H1 (cell line): ENCODE measurements around the gene SMOC2. TPM values are rescaled to one million over a fixed set of nuclear protein-coding genes. Genes with fewer than 3 reads are reported as not detected.
A peak's percentile ranks its signal among the peaks of the same experiment; 100 is the strongest.

ENCODE experiments used
- CTCF ChIA-PET: fragments of 300-600 bp; sonication (Branson Sonifier 250); formaldehyde crosslinking; loops from one replicate; lab custom pipeline; 2021; ENCODE audit not compliant: partially characterized antibody; lab: Charles Lee
- POLR2A ChIA-PET: fragments of 300-600 bp; sonication (Branson Sonifier 250); formaldehyde crosslinking; loops from one replicate; lab custom pipeline; 2021; ENCODE audit warnings: inconsistent platforms; ENCODE audit not compliant: partially characterized antibody; lab: Charles Lee
- DNase-seq, 2 experiments: peaks; one replicate each; pipeline versions ENCODE4 v3.0.0 to v3.0.0-alpha.2; 2010 to 2022; ENCODE audit warnings: low spot score in 2 of 2, low read depth in 1 of 2, mixed read lengths in 1 of 2
- FAIRE-seq: peaks from 2 replicates; lab custom pipeline; 2011; peaks lifted over from hg19 to GRCh38; lab: Jason Lieb, UNC
- H2AFZ ChIP-seq: 2 replicates; pipeline ENCODE4 v1.8.1; 2012; ENCODE audit warnings: low read length, inconsistent platforms
- H2AK5ac ChIP-seq: 2 replicates; pipeline ENCODE4 v1.6.1; 2013; ENCODE audit warnings: low read depth, low read length
- H2BK120ac ChIP-seq: replicated peaks from 2 replicates; pipeline ENCODE3; 2013; ENCODE audit warnings: low read depth, low read length, inconsistent platforms
- H2BK12ac ChIP-seq: 2 replicates; pipeline ENCODE4 v1.6.1; 2013; ENCODE audit warnings: low read depth, low read length
- H2BK15ac ChIP-seq: 2 replicates; pipeline ENCODE4 v1.6.1; 2013; ENCODE audit warnings: low read length
- H2BK20ac ChIP-seq: 2 replicates; pipeline ENCODE4 v1.6.1; 2013; ENCODE audit warnings: low read length
- H2BK5ac ChIP-seq: 2 replicates; pipeline ENCODE4 v1.6.1; 2013; ENCODE audit warnings: low read depth, low read length
- H3K14ac ChIP-seq: 2 replicates; pipeline ENCODE4 v1.6.1; 2013; ENCODE audit warnings: inconsistent platforms; ENCODE audit not compliant: insufficient read length
- H3K18ac ChIP-seq: 2 replicates; pipeline ENCODE4 v1.6.1; 2013; ENCODE audit warnings: low read length; ENCODE audit errors: extremely low read depth
- H3K23ac ChIP-seq: 2 replicates; pipeline ENCODE4 v1.6.1; 2013; ENCODE audit warnings: inconsistent platforms; ENCODE audit not compliant: insufficient read length
- H3K23me2 ChIP-seq: 2 replicates; pipeline ENCODE4 v1.6.1; 2013; ENCODE audit warnings: low read depth, low read length
- H3K27ac ChIP-seq: 2 replicates; pipeline ENCODE4 v1.6.1; 2011; ENCODE audit warnings: low read depth, low read length, inconsistent platforms
- H3K27me3 ChIP-seq, 4 experiments: replicated peaks in 1 of 4; 1 replicate in 1 of 4; 2 replicates in 3 of 4; pipeline versions ENCODE4 v1.6.1 to v1.8.1; 2011 to 2013; ENCODE audit warnings: low read length in 3 of 4, mild to moderate bottlenecking in 3 of 4, inconsistent platforms in 2 of 4, mixed read lengths in 2 of 4, moderate library complexity in 1 of 4; ENCODE audit not compliant: control insufficient read depth in 3 of 4, insufficient read depth in 3 of 4; ENCODE audit errors: extremely low read depth in 1 of 4
- H3K36me3 ChIP-seq, 4 experiments: 2 replicates each; pipeline versions ENCODE4 v1.6.1 to v1.8.1; 2011 to 2013; ENCODE audit warnings: mild to moderate bottlenecking in 4 of 4, low read length in 3 of 4, moderate library complexity in 2 of 4, control low read depth in 1 of 4, inconsistent platforms in 1 of 4; ENCODE audit not compliant: insufficient read depth in 4 of 4, control insufficient read depth in 2 of 4
- H3K4ac ChIP-seq: replicated peaks from 2 replicates; pipeline ENCODE3; 2013; ENCODE audit warnings: low read length, low read depth, mixed read lengths, inconsistent platforms; ENCODE audit not compliant: insufficient read length
- H3K4me1 ChIP-seq, 4 experiments: replicated peaks in 1 of 4; 1 replicate in 1 of 4; 2 replicates in 3 of 4; pipeline versions ENCODE4 v1.6.1 to v1.8.1; 2011 to 2013; ENCODE audit warnings: low read length in 3 of 4, inconsistent platforms in 2 of 4, mixed read lengths in 1 of 4; ENCODE audit not compliant: insufficient read depth in 4 of 4, control insufficient read depth in 3 of 4
- H3K4me2 ChIP-seq, 2 experiments: 2 replicates each; pipeline versions ENCODE4 v1.6.1 to v1.8.1; 2011 to 2013; ENCODE audit warnings: low read depth in 2 of 2, low read length in 2 of 2, control low read depth in 1 of 2, inconsistent platforms in 1 of 2, mild to moderate bottlenecking in 1 of 2; ENCODE audit not compliant: insufficient read depth in 1 of 2
- H3K4me3 ChIP-seq, 4 experiments: fragments of 200-600, 300-600 bp in 1 of 4; sonication (generic), shearing (Covaris generic), sonication (Bioruptor Twin) in 1 of 4; 2 replicates each; pipeline versions ENCODE4 v1.5.1 to v1.8.1; 2011 to 2016; ENCODE audit warnings: low read length in 4 of 4, low read depth in 3 of 4, control low read depth in 2 of 4, inconsistent platforms in 2 of 4, mild to moderate bottlenecking in 2 of 4, mixed read lengths in 1 of 4, moderate library complexity in 1 of 4; ENCODE audit not compliant: insufficient read depth in 2 of 4; ENCODE audit errors: extremely low read depth in 1 of 4
- H3K56ac ChIP-seq: replicated peaks from 2 replicates; pipeline ENCODE3; 2013; ENCODE audit warnings: low read depth, mild to moderate bottlenecking, mixed read lengths, low read length, inconsistent platforms; ENCODE audit not compliant: insufficient read length
- H3K79me1 ChIP-seq: 2 replicates; pipeline ENCODE4 v1.6.1; 2013; ENCODE audit warnings: low read depth, low read length, control low read depth
- H3K79me2 ChIP-seq, 2 experiments: 2 replicates each; pipeline versions ENCODE4 v1.6.1 to v1.8.1; 2012 to 2013; ENCODE audit warnings: low read length in 2 of 2, mild to moderate bottlenecking in 2 of 2, inconsistent platforms in 1 of 2; ENCODE audit not compliant: insufficient read depth in 2 of 2, control insufficient read depth in 1 of 2
- H3K9ac ChIP-seq, 4 experiments: replicated peaks in 1 of 4; 1 replicate in 1 of 4; 2 replicates in 3 of 4; pipeline versions ENCODE4 v1.6.1 to v1.8.1; 2011 to 2013; ENCODE audit warnings: low read depth in 3 of 4, low read length in 3 of 4, control low read depth in 2 of 4, mild to moderate bottlenecking in 2 of 4, moderate library complexity in 2 of 4, inconsistent platforms in 1 of 4; ENCODE audit errors: extremely low read depth in 1 of 4
- H3K9me3 ChIP-seq, 2 experiments: 2 replicates each; pipeline versions ENCODE4 v1.6.1 to v1.8.1; 2012 to 2013; ENCODE audit warnings: mild to moderate bottlenecking in 2 of 2, moderate library complexity in 2 of 2, control low read depth in 1 of 2, inconsistent platforms in 1 of 2, low read depth in 1 of 2, low read length in 1 of 2, mixed read lengths in 1 of 2; ENCODE audit not compliant: insufficient read depth in 2 of 2
- H4K20me1 ChIP-seq, 2 experiments: replicated peaks in 1 of 2; 2 replicates each; pipeline versions ENCODE3 to v1.8.1; 2011 to 2013; ENCODE audit warnings: inconsistent platforms in 2 of 2, low read length in 2 of 2, mild to moderate bottlenecking in 1 of 2; ENCODE audit not compliant: insufficient read depth in 2 of 2, control insufficient read depth in 1 of 2
- H4K5ac ChIP-seq: 2 replicates; pipeline ENCODE4 v1.6.1; 2013; ENCODE audit warnings: low read length, low read depth, mixed read lengths, inconsistent platforms; ENCODE audit not compliant: insufficient read length
- H4K8ac ChIP-seq: 2 replicates; pipeline ENCODE4 v1.8.0; 2013; ENCODE audit warnings: mild to moderate bottlenecking, moderate library complexity, low read length, inconsistent platforms; ENCODE audit not compliant: insufficient read depth; ENCODE audit errors: extremely low read depth
- H4K91ac ChIP-seq: replicated peaks from 2 replicates; pipeline ENCODE3; 2013; ENCODE audit warnings: low read length, mixed read lengths, inconsistent platforms; ENCODE audit not compliant: insufficient read length
- CREB1 ChIP-seq: IDR thresholded peaks from 2 replicates; pipeline ENCODE4 v1.6.1; 2012; ENCODE audit warnings: inconsistent platforms
- CTCF ChIP-seq, 3 experiments: IDR thresholded peaks; 1 replicate in 2 of 3; 2 replicates in 1 of 3; pipeline versions ENCODE4 v1.5.1 to v1.6.1; 2011; ENCODE audit warnings: low read length in 3 of 3, mild to moderate bottlenecking in 3 of 3, inconsistent platforms in 2 of 3, low read depth in 1 of 3, moderate library complexity in 1 of 3; ENCODE audit not compliant: insufficient read depth in 1 of 3; ENCODE audit errors: control extremely low read depth in 1 of 3
- EGR1 ChIP-seq: IDR thresholded peaks from 2 replicates; pipeline ENCODE4 v1.6.1; 2011; ENCODE audit warnings: low read depth, low read length, borderline replicate concordance
- JUN ChIP-seq: IDR thresholded peaks from 2 replicates; pipeline ENCODE4 v1.6.1; 2011; ENCODE audit warnings: low read depth, mild to moderate bottlenecking, improper control_type of control experiment, low read length
- KDM1A ChIP-seq: fragments of 200-600, 300-600 bp; sonication (generic); IDR thresholded peaks from 2 replicates; pipeline ENCODE4 v1.7.1; 2016; ENCODE audit warnings: mild to moderate bottlenecking, low read length, borderline replicate concordance
- KDM5A ChIP-seq: fragments of 200-600 bp; IDR thresholded peaks from 2 replicates; pipeline ENCODE4 v1.7.1; 2012; ENCODE audit warnings: mild to moderate bottlenecking, low read length, inconsistent platforms, mixed read lengths
- SAP30 ChIP-seq: fragments of 300-600 bp; sonication (generic); IDR thresholded peaks from 2 replicates; pipeline ENCODE4 v1.7.1; 2012; ENCODE audit warnings: low read length, moderate library complexity, mild to moderate bottlenecking, inconsistent platforms; ENCODE audit not compliant: insufficient read depth, insufficient replicate concordance
- SIN3A ChIP-seq, 2 experiments: IDR thresholded peaks in 1 of 2; conservative IDR thresholded peaks in 1 of 2; 2 replicates each; pipeline ENCODE4 v1.6.1; 2011 to 2012; ENCODE audit warnings: low read length in 2 of 2, improper control_type of control experiment in 1 of 2, low read depth in 1 of 2, mild to moderate bottlenecking in 1 of 2
- TCF12 ChIP-seq: IDR thresholded peaks from 2 replicates; pipeline ENCODE4 v1.6.1; 2011; ENCODE audit warnings: low read depth, mild to moderate bottlenecking, low read length
- YY1 ChIP-seq: IDR thresholded peaks from 2 replicates; pipeline ENCODE4 v1.6.1; 2011; ENCODE audit warnings: low read depth, mild to moderate bottlenecking, low read length
- WGBS, 2 experiments: shearing (Covaris generic) in 1 of 2; methylation state at CpG; one replicate each; pipeline versions ENCODE4 v1.1.6 to v1.1.7; 2013 to 2015; ENCODE audit warnings: low lambda C conversion rate in 2 of 2, mixed read lengths in 2 of 2, inconsistent platforms in 1 of 2, low coverage in 1 of 2, missing lambda C conversion rate in 1 of 2; ENCODE audit not compliant: insufficient replicate concordance in 2 of 2, insufficient coverage in 1 of 2, insufficient read length in 1 of 2; ENCODE audit errors: extremely low coverage in 1 of 2, missing lambda C conversion rate in 1 of 2; 5-methylcytosine and 5-hydroxymethylcytosine counted together
- polyA plus RNA-seq, 7 experiments: library from polyadenylated mRNA; depleted of rRNA in 3 of 7; stranded (reverse) in 5 of 7; unstranded in 2 of 7; fragments of >200 nt in 5 of 7; fragments of 200-250 nt in 2 of 7; gene quantifications; 1 replicate in 5 of 7; 2 replicates in 1 of 7; 4 replicates in 1 of 7; pipeline versions ENCODE4 v1.2.1 to v1.2.3, GENCODE V29; 2011 to 2013; ENCODE audit warnings: missing spikeins in 2 of 7, mixed read lengths in 2 of 7
- total RNA-seq: library from RNA; stranded (reverse); fragmentation: NEBNext Ultra II Directional; extraction: Animal tissue kit (Norgen Biotek cat#: 25700); gene quantifications from 2 replicates; pipeline ENCODE4 v1.2.1, GENCODE V29; 2021

The SMOC2 gene
- total and polyA plus RNA-seq, 2 of the 8 experiments (the other 6 are each of a cell fraction or from before 2014, with no cell fraction given), result 7.7 to 8.5 TPM

- DNase-seq (no peak), FAIRE-seq (no peak)
- Histone ChIP-seq H3K4ac (no peak overlapping the region), H3K14ac (no peak overlapping the region), H3K27ac (no peak overlapping the region), H2BK15ac (no peak overlapping the region), H3K9ac (no peak overlapping the region), H4K8ac (no peak overlapping the region), H3K4me3 (no peak overlapping the region), H3K18ac (peak overlapping the region; percentile 32; the same call in 1 of the 2 replicates), H2AFZ (no peak overlapping the region), H3K79me1 (no peaks in the 10 kb centered on the region), H3K27me3 (no peaks in the 10 kb centered on the region), H3K4me1 (peaks cover 0 to 3% (median 2%) of the 10 kb centered on the region in 4 experiments; a peak in 2 of 7 replicates), H3K36me3 (peaks cover 0 to 3% (median 0%) of the 10 kb centered on the region in 4 experiments; a peak in 1 of 8 replicates), H2BK12ac (no peak overlapping the region), H2BK5ac (no peak overlapping the region), H3K23me2 (no peaks in the 10 kb centered on the region), H3K9me3 (no peaks in the 10 kb centered on the region), H3K23ac (no peak overlapping the region), H2BK120ac (no peak overlapping the region), H4K5ac (no peak overlapping the region), H2AK5ac (no peak overlapping the region), H3K56ac (no peak overlapping the region), H3K79me2 (no peaks in the 10 kb centered on the region), H4K20me1 (no peaks in the 10 kb centered on the region), H2BK20ac (no peak overlapping the region), H3K4me2 (no peak overlapping the region), H4K91ac (no peak overlapping the region)
- ChIA-PET CTCF (interaction anchor here (0.8 to 3.9 kb wide), 3 partner anchors 9 to 14 kb away, joined by 4 to 19 read pairs (median 5); no protein-coding TSS in a partner anchor), POLR2A (interaction anchor here (0.7 kb wide), 1 partner anchor 29 kb away, joined by 3 read pairs; no protein-coding TSS in a partner anchor)
- 91% methylated on average over 14 of the region's 16 CpGs; no CpG with 5 or more reads in 1 of the 2 experiments for WGBS, 2 experiments
- no peak for TF ChIP-seq EGR1
- TF ChIP-seq CTCF (IDR thresholded peaks at IDR 0.05; ENCODE audit: control extremely low read depth in 1 of 3, insufficient read depth in 1 of 3, low read depth in 1 of 3, low read length in 3 of 3), result no peak
- TF ChIP-seq KDM1A, result no peak
- TF ChIP-seq SIN3A (conservative IDR thresholded peaks at IDR 0.05 in 1 of 2, IDR thresholded peaks at IDR 0.05 in 1 of 2; ENCODE audit: low read depth in 1 of 2, low read length in 2 of 2), result no peak
- TF ChIP-seq TCF12, result no peak
- no peak for TF ChIP-seq CREB1
- no peak for TF ChIP-seq JUN
- TF ChIP-seq KDM5A, result no peak
- TF ChIP-seq YY1, result no peak
- no peak for TF ChIP-seq SAP30
Measured at GRCh38 chr6:168525926-168526630, 85.1 kb downstream of the SMOC2 start.
